GM23338 (cell line): ENCODE results near the gene LSM11. TPM values are rescaled to one million over a fixed set of nuclear protein-coding genes. Genes with fewer than 3 reads are reported as not detected.

Experiments
- ATAC-seq: fragments of 200-7000 bp; cut with Tn5 transposase; 3 replicates; pipeline ENCODE4 v1.9.1; 2020
- DNase-seq: peaks from one replicate; pipeline ENCODE4 v3.0.0-alpha.2; 2015; ENCODE audit warnings: low spot score
- H2AFZ ChIP-seq: fragments of 200-600 bp; sonication (generic); 2 replicates; pipeline ENCODE4 v1.8.0; 2016; ENCODE audit warnings: antibody characterized with exemption, mild to moderate bottlenecking, moderate library complexity
- H3F3A ChIP-seq: fragments of 200-600 bp; sonication (generic); replicated peaks from 2 replicates; pipeline ENCODE4 v1.8.0; 2017; ENCODE audit warnings: antibody characterized with exemption, mixed run types, low read depth
- H3K27ac ChIP-seq: fragments of 200-600 bp; sonication (generic); 2 replicates; pipeline ENCODE4 v1.6.1; 2016; ENCODE audit warnings: low read depth
- H3K27me3 ChIP-seq: fragments of 200-600 bp; sonication (generic); 2 replicates; pipeline ENCODE4 v1.8.0; 2016; ENCODE audit warnings: mild to moderate bottlenecking, mixed run types, moderate library complexity; ENCODE audit not compliant: insufficient read depth
- H3K36me3 ChIP-seq: fragments of 200-600 bp; sonication (generic); 2 replicates; pipeline ENCODE4 v1.8.0; 2016; ENCODE audit warnings: mild to moderate bottlenecking; ENCODE audit not compliant: insufficient read depth
- H3K4me1 ChIP-seq: fragments of 200-600 bp; sonication (generic); 2 replicates; pipeline ENCODE4 v1.8.0; 2016; ENCODE audit warnings: mild to moderate bottlenecking, moderate library complexity; ENCODE audit not compliant: insufficient read depth
- H3K4me2 ChIP-seq: fragments of 200-600 bp; sonication (generic); 2 replicates; pipeline ENCODE4 v1.7.1; 2017; ENCODE audit warnings: mixed run types
- H3K4me3 ChIP-seq: fragments of 200-600 bp; sonication (generic); 2 replicates; pipeline ENCODE4 v1.6.1; 2016; ENCODE audit warnings: mixed run types
- H3K79me2 ChIP-seq: fragments of 200-600 bp; sonication (generic); replicated peaks from 2 replicates; pipeline ENCODE4 v1.8.0; 2017; ENCODE audit warnings: mild to moderate bottlenecking; ENCODE audit not compliant: insufficient read depth
- H3K9me2 ChIP-seq: fragments of 200-600 bp; sonication (generic); 2 replicates; pipeline ENCODE4 v1.8.0; 2017; ENCODE audit not compliant: insufficient read depth
- H4K20me1 ChIP-seq: fragments of 200-600 bp; sonication (generic); replicated peaks from 2 replicates; pipeline ENCODE4 v1.8.0; 2017; ENCODE audit warnings: mild to moderate bottlenecking; ENCODE audit not compliant: insufficient read depth
- H3K27ac Mint-ChIP-seq: 2 replicates; pipeline ENCODE4 v1.8.0; 2020; ENCODE audit warnings: inconsistent platforms, mild to moderate bottlenecking, moderate library complexity, mixed read lengths
- H3K27me3 Mint-ChIP-seq: 3 replicates; pipeline ENCODE4 v1.8.0; 2022; ENCODE audit warnings: low read depth, mild to moderate bottlenecking, moderate library complexity, mixed read lengths, inconsistent platforms; ENCODE audit not compliant: insufficient read depth, poor library complexity
- H3K36me3 Mint-ChIP-seq: 3 replicates; pipeline ENCODE4 v1.8.0; 2021; ENCODE audit warnings: low read depth, mild to moderate bottlenecking, inconsistent platforms, moderate library complexity, mixed read lengths
- H3K4me1 Mint-ChIP-seq: 3 replicates; pipeline ENCODE4 v1.8.0; 2020; ENCODE audit warnings: mild to moderate bottlenecking, inconsistent platforms, mixed read lengths
- H3K4me3 Mint-ChIP-seq: 3 replicates; pipeline ENCODE4 v1.8.0; 2021; ENCODE audit warnings: moderate library complexity, mild to moderate bottlenecking, inconsistent platforms, mixed read lengths
- H3K9me3 Mint-ChIP-seq: 3 replicates; pipeline ENCODE4 v1.8.0; 2020; ENCODE audit warnings: moderate library complexity, mild to moderate bottlenecking, inconsistent platforms, mixed read lengths
- CREB1 ChIP-seq: fragments of 250-450 bp; sonication (Bioruptor Pico); IDR thresholded peaks from 2 replicates; pipeline ENCODE4 v1.5.0; 2020; ENCODE audit warnings: low read depth, mild to moderate bottlenecking, moderate library complexity
- CTCF ChIP-seq, 2 experiments: fragments of 200-600 bp in 1 of 2; sonication (generic) in 1 of 2; conservative IDR thresholded peaks; 2 replicates each; pipeline versions ENCODE4 v1.5.1 to v1.6.1; 2016 to 2017; ENCODE audit warnings: antibody characterized with exemption in 2 of 2, low read depth in 2 of 2, mild to moderate bottlenecking in 2 of 2, moderate library complexity in 1 of 2
- ETS1 ChIP-seq: IDR thresholded peaks from 2 replicates; pipeline ENCODE4 v1.6.1; 2016; ENCODE audit warnings: antibody characterized with exemption
- EZH2 ChIP-seq: fragments of 200-600 bp; sonication (generic); IDR thresholded peaks from one replicate; pipeline ENCODE4 v1.8.0; 2017; ENCODE audit warnings: antibody characterized with exemption, mild to moderate bottlenecking, low read depth; ENCODE audit not compliant: unreplicated experiment
- EZH2phosphoT487 ChIP-seq: fragments of 200-600 bp; sonication (generic); IDR thresholded peaks from one replicate; pipeline ENCODE4 v1.8.1; 2018; ENCODE audit warnings: antibody characterized with exemption; ENCODE audit not compliant: unreplicated experiment
- JUNB ChIP-seq: IDR thresholded peaks from one replicate; pipeline ENCODE4 v1.6.1; 2016; ENCODE audit warnings: antibody characterized with exemption; ENCODE audit not compliant: unreplicated experiment
- POLR2AphosphoS5 ChIP-seq: IDR thresholded peaks from 2 replicates; pipeline ENCODE4 v1.6.1; 2016; ENCODE audit warnings: antibody characterized with exemption, low read depth
- STAT1 ChIP-seq: IDR thresholded peaks from one replicate; pipeline ENCODE4 v1.6.1; 2016; ENCODE audit warnings: antibody characterized with exemption; ENCODE audit not compliant: unreplicated experiment
- ZNF114 ChIP-seq: fragments of 250-450 bp; sonication (Bioruptor Pico); IDR thresholded peaks from 2 replicates; pipeline ENCODE4 v1.5.0; 2020; ENCODE audit warnings: mild to moderate bottlenecking, moderate library complexity
- ZNF331 ChIP-seq: fragments of 250-450 bp; sonication (Bioruptor Pico); IDR thresholded peaks from 2 replicates; pipeline ENCODE4 v1.5.0; 2020; ENCODE audit warnings: low read depth, mild to moderate bottlenecking, moderate library complexity
- ZNF462 ChIP-seq: fragments of 250-450 bp; sonication (Bioruptor Pico); IDR thresholded peaks from 2 replicates; pipeline ENCODE4 v1.5.0; 2020; ENCODE audit warnings: mild to moderate bottlenecking, moderate library complexity
- polyA plus RNA-seq: library from polyadenylated mRNA; unstranded; fragments of >200 nt; fragmentation: Nextera tagmentation; extraction: Ambion mirVana; gene quantifications from 2 replicates; pipeline ENCODE4 v1.2.1, GENCODE V29; 2016
- total RNA-seq: library from RNA; depleted of rRNA; stranded (reverse); fragments of >200 nt; shearing (Covaris generic); gene quantifications from 2 replicates; pipeline ENCODE4 v1.2.3, GENCODE V29; 2014

Gene LSM11
- total and polyA plus RNA-seq, 2 experiments from 2014 or later = 1.2 to 3.8 TPM

DNA sequence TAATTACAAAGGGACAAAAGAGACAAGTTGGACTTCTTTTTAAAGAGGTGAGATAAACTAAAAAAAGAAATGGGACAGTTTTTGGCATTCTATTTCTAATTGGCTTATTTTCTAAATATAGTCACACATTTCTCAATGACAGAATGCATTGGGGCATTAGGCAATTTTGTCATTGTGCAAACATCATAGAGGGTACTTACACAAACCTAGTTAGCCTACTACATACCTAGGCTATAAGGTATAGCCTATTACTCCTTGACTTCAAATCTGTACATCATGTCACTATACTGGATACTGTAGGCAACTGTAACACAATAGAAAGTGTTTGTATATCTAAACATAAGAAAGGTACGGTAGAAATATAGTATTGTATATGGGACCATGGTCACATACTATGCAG, 56.1 kb downstream of the LSM11 start (continued):
- TF ChIP-seq CTCF (conservative IDR thresholded peaks at IDR 0.05; ENCODE audit: low read depth in 2 of 2) (no peak), ZNF331 (CRISPR knock-in tag) (no peak), EZH2 (no peak), POLR2AphosphoS5 (no peak), CREB1 (CRISPR knock-in tag) (no peak), ETS1 (no peak), ZNF114 (no peak)

GRCh38 chr5:157800137-157800536, 56.6 kb downstream of the LSM11 start:
- ATAC-seq = no peak
- TF ChIP-seq ETS1 = no peak
- no peak for TF ChIP-seq STAT1
- TF ChIP-seq POLR2AphosphoS5 = no peak
- TF ChIP-seq EZH2phosphoT487 = no peak
- no peak for TF ChIP-seq CREB1 (CRISPR knock-in tag)
- no peak for TF ChIP-seq JUNB
- TF ChIP-seq ZNF114 = no peak
- no peak for TF ChIP-seq CTCF (conservative IDR thresholded peaks at IDR 0.05; ENCODE audit: low read depth in 2 of 2)
- no peak for TF ChIP-seq ZNF462 (CRISPR knock-in tag)
- no peak for TF ChIP-seq ZNF331 (CRISPR knock-in tag)

More at GRCh38 chr5:157800137-157800536, 56.6 kb downstream of the LSM11 start:
- DNase-seq = no peak
- H3F3A ChIP-seq = no peaks in the 10 kb centered on the region
- no peaks in the 10 kb centered on the region for H3K4me1 ChIP-seq
- H3K36me3 ChIP-seq = 0 out of 2 replicates have a peak, but pooled peaks cover 8% of the 10 kb centered on the region
- 0 out of 2 replicates have a peak, but pooled peaks cover 3% of the 10 kb centered on the region for H4K20me1 ChIP-seq
- no peak overlapping the region for H3K4me2 ChIP-seq
- H3K27me3 ChIP-seq = no peaks in the 10 kb centered on the region
- no peaks in the 10 kb centered on the region for H3K79me2 ChIP-seq
- H2AFZ ChIP-seq = no peak overlapping the region
- H3K27me3 Mint-ChIP-seq = peaks cover 1% of the 10 kb centered on the region
- no peak overlapping the region for H3K27ac Mint-ChIP-seq
- no peak overlapping the region for H3K4me3 ChIP-seq
- H3K4me3 Mint-ChIP-seq = no peak overlapping the region
- H3K9me3 Mint-ChIP-seq = no peaks in the 10 kb centered on the region
- no peaks in the 10 kb centered on the region for H3K4me1 Mint-ChIP-seq
- H3K27ac ChIP-seq = no peak overlapping the region
- H3K36me3 Mint-ChIP-seq = peaks cover 38% of the 10 kb centered on the region; the same call in 2 of the 3 replicates
- H3K9me2 ChIP-seq = no peaks in the 10 kb centered on the region
